GM10266 (cell line): ENCODE measurements around the gene AQP4.

ENCODE experiments used
- DNase-seq: peaks from one replicate; pipeline ENCODE4 v3.0.0; 2012; ENCODE audit errors: extremely low spot score
- CTCF ChIP-seq: IDR thresholded peaks from 2 replicates; pipeline ENCODE4 v1.5.1; 2012; ENCODE audit warnings: mild to moderate bottlenecking, low read depth; ENCODE audit not compliant: control insufficient read depth, insufficient read depth; ENCODE audit errors: missing control alignments

Gene AQP4

GRCh38 chr18:26840965-26841364, 24.5 kb downstream of the AQP4 start:
- no peak for TF ChIP-seq CTCF
- DNase-seq, result no peak

GRCh38 chr18:26839609-26840008, 25.9 kb downstream of the AQP4 start:
- no peak for DNase-seq
- no peak for TF ChIP-seq CTCF

- no peak for DNase-seq
- no peak for TF ChIP-seq CTCF
These were observed 33.2 kb downstream of the AQP4 start for GRCh38 chr18:26832302-26832701.

- no peak for TF ChIP-seq CTCF
These were observed 37.9 kb downstream of the AQP4 start for GRCh38 chr18:26827581-26827980.

GRCh38 chr18:26826656-26827235, 38.8 kb downstream of the AQP4 start:
- TF ChIP-seq CTCF, result no peak
- DNase-seq, result no peak

More at GRCh38 chr18:26827581-26827980, 37.9 kb downstream of the AQP4 start:
- DNase-seq, result no peak

- no peak for TF ChIP-seq CTCF
- no peak for DNase-seq
These were observed 44.3 kb downstream of the AQP4 start for GRCh38 chr18:26821181-26821580.

GRCh38 chr18:26819046-26819445, 46.5 kb downstream of the AQP4 start:
- TF ChIP-seq CTCF, result no peak
- DNase-seq, result no peak
